Lower lobe of right lung (tissue), 2 donors: ENCODE results near the gene OPA3. TPM values are rescaled to one million over a fixed set of nuclear protein-coding genes. Genes with fewer than 3 reads are reported as not detected.

Experiments
- ATAC-seq, 2 donors: fragments of 200-7000 bp; cut with Tn5 transposase; one replicate each; pipeline ENCODE4 v1.9.1; 2020 to 2022; ENCODE audit warnings: mild to moderate bottlenecking in 2 of 2, moderate library complexity in 2 of 2
- DNase-seq: peaks from one replicate; pipeline ENCODE4 v3.0.0-alpha.2; 2020
- H3K27ac ChIP-seq: fragments of 200-600 bp; one replicate; pipeline ENCODE4 v1.8.0; 2022
- H3K27me3 ChIP-seq: fragments of 200-600 bp; one replicate; pipeline ENCODE4 v1.8.0; 2022; ENCODE audit warnings: low read depth
- H3K36me3 ChIP-seq: fragments of 200-600 bp; one replicate; pipeline ENCODE4 v1.8.0; 2022; ENCODE audit warnings: mild to moderate bottlenecking
- H3K4me1 ChIP-seq: fragments of 200-600 bp; one replicate; pipeline ENCODE4 v1.8.0; 2022
- H3K4me3 ChIP-seq: fragments of 200-600 bp; one replicate; pipeline ENCODE4 v1.8.0; 2022; ENCODE audit warnings: mild to moderate bottlenecking
- H3K9me3 ChIP-seq: fragments of 200-600 bp; one replicate; pipeline ENCODE4 v1.8.0; 2022
- intact Hi-C: fragments of 100-400 bp; cut with DNase I; formaldehyde crosslinking; loops from one replicate; pipeline ENCODE4 v1.11.0; 2022
- total RNA-seq: library from RNA; stranded (reverse); fragmentation: NEBNext Ultra II Directional; extraction: Animal tissue kit (Norgen Biotek cat#: 25700); gene quantifications from one replicate; pipeline ENCODE4 v1.2.1, GENCODE V29; 2021
- TF ChIP-seq, protein P1 (sequence below): fragments of 200-600 bp; IDR thresholded peaks from one replicate; pipeline ENCODE4 v1.8.0; 2022; ENCODE audit warnings: antibody characterized with exemption, mild to moderate bottlenecking
- donor health status: DM: no; HTN: yes; CAD: no; lungs with severe emphysema.

The OPA3 gene
- total RNA-seq, 1 donor from 2014 or later: 11.3 TPM

DNA sequence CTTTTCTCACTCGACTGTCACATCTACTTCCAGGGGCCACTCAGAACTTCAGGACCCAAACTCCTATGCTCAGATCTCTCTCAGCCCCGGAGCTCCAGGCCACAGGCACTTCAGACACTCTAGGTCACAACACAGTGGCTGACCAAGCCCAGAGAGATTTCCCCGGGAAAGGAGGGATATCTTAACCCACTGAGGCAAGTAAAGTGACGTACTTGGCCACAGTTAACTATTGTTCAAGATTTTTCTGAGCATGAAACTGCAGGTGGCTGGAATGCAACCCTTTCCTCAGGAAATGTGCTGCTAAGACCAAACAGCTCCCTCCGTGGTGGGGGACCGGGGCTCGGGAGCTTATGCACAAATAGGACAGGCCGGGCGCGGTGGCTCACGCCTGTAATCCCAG, 23.9 kb downstream of the OPA3 start:
- no peak overlapping the region for H3K4me3 ChIP-seq
- no peaks in the 10 kb centered on the region for H3K4me1 ChIP-seq
- H3K36me3 ChIP-seq: no peaks in the 10 kb centered on the region
- TF ChIP-seq, protein P1, sequence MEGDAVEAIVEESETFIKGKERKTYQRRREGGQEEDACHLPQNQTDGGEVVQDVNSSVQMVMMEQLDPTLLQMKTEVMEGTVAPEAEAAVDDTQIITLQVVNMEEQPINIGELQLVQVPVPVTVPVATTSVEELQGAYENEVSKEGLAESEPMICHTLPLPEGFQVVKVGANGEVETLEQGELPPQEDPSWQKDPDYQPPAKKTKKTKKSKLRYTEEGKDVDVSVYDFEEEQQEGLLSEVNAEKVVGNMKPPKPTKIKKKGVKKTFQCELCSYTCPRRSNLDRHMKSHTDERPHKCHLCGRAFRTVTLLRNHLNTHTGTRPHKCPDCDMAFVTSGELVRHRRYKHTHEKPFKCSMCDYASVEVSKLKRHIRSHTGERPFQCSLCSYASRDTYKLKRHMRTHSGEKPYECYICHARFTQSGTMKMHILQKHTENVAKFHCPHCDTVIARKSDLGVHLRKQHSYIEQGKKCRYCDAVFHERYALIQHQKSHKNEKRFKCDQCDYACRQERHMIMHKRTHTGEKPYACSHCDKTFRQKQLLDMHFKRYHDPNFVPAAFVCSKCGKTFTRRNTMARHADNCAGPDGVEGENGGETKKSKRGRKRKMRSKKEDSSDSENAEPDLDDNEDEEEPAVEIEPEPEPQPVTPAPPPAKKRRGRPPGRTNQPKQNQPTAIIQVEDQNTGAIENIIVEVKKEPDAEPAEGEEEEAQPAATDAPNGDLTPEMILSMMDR: no peak
- DNase-seq: no peak
- no peak for ATAC-seq
- intact Hi-C loops: no loop called here
- H3K9me3 ChIP-seq: no peaks in the 10 kb centered on the region
- H3K27ac ChIP-seq: no peak overlapping the region
- no peaks in the 10 kb centered on the region for H3K27me3 ChIP-seq

DNA sequence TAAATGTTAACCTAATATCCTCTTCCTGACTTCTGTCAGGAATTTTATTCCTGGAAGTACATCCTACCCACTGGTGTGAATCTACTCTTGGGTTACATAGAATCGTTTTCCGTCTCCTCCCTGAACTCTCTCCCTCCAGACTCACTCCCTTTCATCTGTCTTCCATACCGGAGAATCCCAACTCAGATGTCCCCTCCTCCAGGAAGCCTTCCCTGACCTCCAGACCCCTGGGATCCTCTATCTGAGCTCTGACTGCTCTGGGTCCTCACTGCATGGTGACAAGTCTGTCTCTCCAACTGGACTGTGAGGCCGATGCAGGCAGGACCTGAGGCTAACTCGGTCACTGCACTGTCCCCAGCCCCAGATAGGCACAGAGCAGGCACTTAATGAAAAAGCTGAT, 24.6 kb downstream of the OPA3 start:
- intact Hi-C loops: no loop called here
- H3K4me3 ChIP-seq: no peak overlapping the region
- no peaks in the 10 kb centered on the region for H3K4me1 ChIP-seq
- DNase-seq (no peak), ATAC-seq (no peak)
- TF ChIP-seq, protein P1: no peak
- no peaks in the 10 kb centered on the region for H3K9me3 ChIP-seq
- H3K36me3 ChIP-seq: no peaks in the 10 kb centered on the region
- H3K27ac ChIP-seq: no peak overlapping the region
- H3K27me3 ChIP-seq: no peaks in the 10 kb centered on the region

DNA sequence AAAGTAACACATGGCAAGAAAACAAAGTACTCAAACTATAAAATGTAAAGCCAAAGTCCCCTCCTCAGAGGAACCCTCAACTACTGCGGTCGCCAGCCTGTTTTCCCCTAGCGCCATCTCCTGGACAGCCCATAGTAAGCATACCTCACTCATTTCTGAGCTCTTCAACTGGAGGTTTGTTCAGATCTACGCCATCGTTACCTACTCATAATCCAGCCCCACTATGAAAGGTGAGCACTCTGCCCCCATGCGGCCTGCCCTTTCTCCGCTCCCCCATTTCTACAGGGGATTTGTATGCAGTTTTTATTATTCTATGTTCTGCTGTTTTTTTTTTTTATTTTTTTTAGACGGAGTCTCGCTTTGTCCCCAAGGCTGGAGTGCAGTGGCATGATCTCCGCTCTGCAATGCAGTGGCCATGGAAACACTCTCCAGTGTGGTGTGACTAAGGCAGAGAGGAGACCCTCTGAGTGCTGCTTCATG, 26.2 kb downstream of the OPA3 start:
- H3K9me3 ChIP-seq: no peaks in the 10 kb centered on the region
- no peaks in the 10 kb centered on the region for H3K4me1 ChIP-seq
- H3K36me3 ChIP-seq: peaks cover 4% of the 10 kb centered on the region
- H3K27ac ChIP-seq: no peak overlapping the region
- intact Hi-C loops: no loop called here
- TF ChIP-seq, protein P1: peak; percentile 53
- H3K27me3 ChIP-seq: no peaks in the 10 kb centered on the region
- no peak overlapping the region for H3K4me3 ChIP-seq
- ATAC-seq: peak; percentile 71 to 84
- peak; percentile 53 for DNase-seq

DNA sequence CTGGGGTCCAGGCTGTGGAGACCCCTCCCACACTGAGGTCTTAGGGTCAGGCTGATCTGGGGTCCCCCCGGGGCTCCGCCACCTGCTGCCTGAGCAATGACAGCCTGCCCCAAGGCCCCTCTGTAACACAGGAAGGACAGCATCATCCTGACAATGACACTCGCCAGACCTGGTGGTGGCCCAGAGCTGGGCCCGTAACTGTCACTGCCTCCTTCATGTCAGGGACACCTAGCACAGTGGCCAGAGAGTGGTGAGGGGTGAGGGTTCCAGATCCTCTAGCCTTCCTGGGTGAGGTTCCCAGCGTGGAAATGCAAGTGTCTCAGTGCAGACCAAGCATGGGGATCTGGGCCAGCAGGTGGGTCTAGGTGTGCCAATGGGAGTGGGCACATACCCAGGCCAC, 27.8 kb downstream of the OPA3 start:
- H3K36me3 ChIP-seq: peaks cover 11% of the 10 kb centered on the region
- H3K9me3 ChIP-seq: no peaks in the 10 kb centered on the region
- no peak overlapping the region for H3K27ac ChIP-seq
- no peaks in the 10 kb centered on the region for H3K27me3 ChIP-seq
- H3K4me1 ChIP-seq: no peaks in the 10 kb centered on the region
- DNase-seq (no peak), ATAC-seq (no peak)
- TF ChIP-seq, protein P1: no peak
- intact Hi-C loops: no loop called here
- H3K4me3 ChIP-seq: no peak overlapping the region

DNA sequence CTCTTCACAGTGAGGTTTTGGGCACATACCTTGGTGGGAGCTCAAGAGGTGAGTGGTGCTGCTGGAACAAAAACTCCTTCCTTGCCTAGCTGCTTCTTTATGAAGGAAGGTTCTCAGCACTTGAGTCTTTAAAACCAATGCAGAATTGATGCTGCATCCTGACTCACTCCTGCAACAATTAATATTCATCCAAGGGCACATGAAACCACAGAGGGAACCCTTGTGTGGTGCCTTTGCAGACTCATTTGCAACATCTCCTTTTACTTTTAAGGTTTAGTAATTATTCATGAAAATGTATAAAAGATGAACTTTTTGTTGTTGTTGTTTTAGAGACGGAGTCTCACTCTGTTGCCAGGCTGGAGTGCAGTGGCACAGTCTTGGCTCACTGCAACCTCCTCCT, 30.1 kb downstream of the OPA3 start:
- DNase-seq (no peak), ATAC-seq (no peak)
- Histone ChIP-seq H3K27ac (no peak overlapping the region), H3K9me3 (no peaks in the 10 kb centered on the region), H3K36me3 (peaks cover 11% of the 10 kb centered on the region), H3K4me3 (no peak overlapping the region), H3K4me1 (no peaks in the 10 kb centered on the region), H3K27me3 (no peaks in the 10 kb centered on the region)
- intact Hi-C loops: no loop called here
- TF ChIP-seq, protein P1: no peak

DNA sequence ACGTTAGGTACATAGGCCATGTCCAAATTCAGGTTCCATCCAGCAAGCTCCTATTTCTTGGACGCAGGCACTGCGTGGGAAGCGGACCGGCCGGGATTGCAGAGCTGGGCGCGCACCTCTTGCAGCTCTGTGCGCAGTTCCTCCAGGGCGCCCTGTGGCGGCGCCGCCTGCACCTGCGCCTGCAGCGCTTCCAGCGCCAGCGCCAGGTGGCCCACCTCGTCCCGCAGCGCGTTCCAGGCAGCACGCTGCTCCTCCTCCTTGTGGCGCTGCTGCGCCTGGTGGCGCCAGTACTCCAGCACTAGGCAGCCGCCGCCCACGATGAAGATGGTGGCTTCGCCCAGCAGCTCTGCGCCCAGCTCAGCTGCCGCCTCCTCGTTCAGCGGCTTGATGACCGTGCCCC, 31.1 kb downstream of the OPA3 start:
- no peaks in the 10 kb centered on the region for H3K4me1 ChIP-seq
- no peak overlapping the region for H3K4me3 ChIP-seq
- H3K27me3 ChIP-seq: no peaks in the 10 kb centered on the region
- no peak for ATAC-seq
- H3K9me3 ChIP-seq: no peaks in the 10 kb centered on the region
- TF ChIP-seq, protein P1: no peak
- no peak overlapping the region for H3K27ac ChIP-seq
- intact Hi-C loops: no loop called here
- DNase-seq: no peak
- peaks cover 11% of the 10 kb centered on the region for H3K36me3 ChIP-seq
